HepG2 (cell line): Measurements from ENCODE around the gene GGA3. TPM values are rescaled to one million over a fixed set of nuclear protein-coding genes. Genes with fewer than 3 reads are reported as not detected.

Source experiments
- ATAC-seq: fragments of 200-7000 bp; cut with Tn5 transposase; 3 replicates; pipeline ENCODE4 v1.9.1; 2020; ENCODE audit warnings: mild to moderate bottlenecking, moderate library complexity
- BruUV-seq: library from RNA; stranded (reverse); fragments of 400-500 nt; replicated peaks from 2 replicates; lab custom pipeline; 2021; lab: Mats Ljungman, UMichigan
- CTCF ChIA-PET: fragments of 300-600 bp; formaldehyde crosslinking; extraction: SDS; loops from one replicate; lab custom pipeline; 2021; ENCODE audit warnings: low total read pairs, inconsistent platforms, low intra/inter-chr PET ratio; lab: Yijun Ruan, JAX
- POLR2A ChIA-PET: fragments of 350-600 bp; sonication (Branson Sonifier 250); formaldehyde crosslinking; loops from one replicate; lab custom pipeline; 2020; ENCODE audit warnings: antibody characterized with exemption, inconsistent platforms; lab: Yijun Ruan, JAX
- DNase-seq: peaks from one replicate; pipeline ENCODE4 v3.0.0-alpha.2; 2015; ENCODE audit warnings: low spot score
- FAIRE-seq: peaks from 3 replicates; lab custom pipeline; 2011; peaks lifted over from hg19 to GRCh38; lab: Jason Lieb, UNC
- H2AFZ ChIP-seq: one replicate; pipeline ENCODE4 v1.6.1; 2011; ENCODE audit warnings: low read length, inconsistent platforms
- H3K27ac ChIP-seq: fragments of 300-600 bp; 3 replicates; pipeline ENCODE4 v1.8.0; 2011; ENCODE audit warnings: mixed run types, mild to moderate bottlenecking, mixed read lengths, low read length, inconsistent platforms; ENCODE audit not compliant: insufficient read depth; ENCODE audit errors: extremely low read length
- H3K27me3 ChIP-seq, 2 experiments: fragments of 200-600 bp in 1 of 2; 2 replicates in 1 of 2; 3 replicates in 1 of 2; pipeline versions ENCODE4 v1.6.0 to v1.8.0; 2011; ENCODE audit warnings: low read length in 2 of 2, mild to moderate bottlenecking in 2 of 2, moderate library complexity in 2 of 2, inconsistent platforms in 1 of 2; ENCODE audit not compliant: insufficient read depth in 2 of 2, control insufficient read depth in 1 of 2
- H3K36me3 ChIP-seq, 2 experiments: fragments of 200-600 bp in 1 of 2; replicated peaks in 1 of 2; 2 replicates in 1 of 2; 3 replicates in 1 of 2; pipeline versions ENCODE4 v1.5.1 to v1.8.0; 2011; ENCODE audit warnings: low read length in 2 of 2, inconsistent platforms in 1 of 2; ENCODE audit not compliant: insufficient read depth in 2 of 2, control insufficient read depth in 1 of 2
- H3K4me1 ChIP-seq: 2 replicates; pipeline ENCODE4 v1.5.1; 2012; ENCODE audit warnings: low read length, inconsistent platforms; ENCODE audit not compliant: insufficient read depth
- H3K4me2 ChIP-seq: 2 replicates; pipeline ENCODE4 v1.6.0; 2011; ENCODE audit warnings: low read depth, low read length, inconsistent platforms
- H3K4me3 ChIP-seq, 3 experiments: fragments of 200-600 bp in 1 of 3; sonication (generic), shearing (Covaris generic) in 1 of 3; replicated peaks in 1 of 3; 2 replicates each; pipeline ENCODE4 v1.5.1; 2011 to 2016; ENCODE audit warnings: low read length in 3 of 3, inconsistent platforms in 2 of 3, low read depth in 2 of 3, mild to moderate bottlenecking in 2 of 3, control low read depth in 1 of 3, mixed read lengths in 1 of 3; ENCODE audit not compliant: insufficient read depth in 1 of 3
- H3K79me2 ChIP-seq: one replicate; pipeline ENCODE4 v1.6.1; 2011; ENCODE audit warnings: low read length, inconsistent platforms; ENCODE audit not compliant: insufficient read depth
- H3K9ac ChIP-seq: 2 replicates; pipeline ENCODE4 v1.6.0; 2011; ENCODE audit warnings: mild to moderate bottlenecking, low read depth, low read length, inconsistent platforms; ENCODE audit not compliant: insufficient read depth
- H3K9me3 ChIP-seq: 2 replicates; pipeline ENCODE4 v1.5.1; 2012; ENCODE audit warnings: mild to moderate bottlenecking, low read length
- H4K20me1 ChIP-seq: 2 replicates; pipeline ENCODE4 v1.6.0; 2011; ENCODE audit warnings: inconsistent platforms, mild to moderate bottlenecking, low read length, moderate library complexity; ENCODE audit not compliant: insufficient read depth
- ARID2 ChIP-seq: sonication (generic); formaldehyde crosslinking; IDR thresholded peaks from 2 replicates; pipeline ENCODE4 v1.8.1; 2022; ENCODE audit warnings: mild to moderate bottlenecking, missing genetic modification reagents, borderline replicate concordance
- FOXJ3 ChIP-seq: sonication (generic); formaldehyde crosslinking; IDR thresholded peaks from 2 replicates; pipeline ENCODE4 v1.4.0; 2020; ENCODE audit warnings: missing genetic modification reagents, mild to moderate bottlenecking, borderline replicate concordance
- HMGA1 ChIP-seq: sonication (generic); formaldehyde crosslinking; conservative IDR thresholded peaks from 2 replicates; pipeline ENCODE4 v1.4.0; 2020; ENCODE audit warnings: missing genetic modification reagents
- JUNB ChIP-seq: sonication (generic); formaldehyde crosslinking; IDR thresholded peaks from 2 replicates; pipeline ENCODE4 v1.8.0; 2022; ENCODE audit warnings: missing genetic modification reagents, mild to moderate bottlenecking, borderline replicate concordance
- KDM4B ChIP-seq: sonication (generic); formaldehyde crosslinking; IDR thresholded peaks from 2 replicates; pipeline ENCODE4 v1.4.0; 2020; ENCODE audit warnings: missing genetic modification reagents
- NPAS2 ChIP-seq: sonication (generic); formaldehyde crosslinking; IDR thresholded peaks from 2 replicates; pipeline ENCODE4 v1.8.0; 2022; ENCODE audit warnings: mild to moderate bottlenecking, missing genetic modification reagents, borderline replicate concordance
- THAP11 ChIP-seq: IDR thresholded peaks from 2 replicates; pipeline ENCODE4 v1.6.1; 2016; ENCODE audit warnings: missing biosample characterization, missing genetic modification reagents
- TMF1 ChIP-seq: sonication (generic); formaldehyde crosslinking; IDR thresholded peaks from 2 replicates; pipeline ENCODE4 v1.8.1; 2022; ENCODE audit warnings: low read depth, missing genetic modification reagents
- TP53 ChIP-seq: sonication (generic); formaldehyde crosslinking; conservative IDR thresholded peaks from 2 replicates; pipeline ENCODE4 v1.4.0; 2020; ENCODE audit warnings: missing genetic modification reagents
- ZNF543 ChIP-seq: sonication (generic); formaldehyde crosslinking; IDR thresholded peaks from 2 replicates; pipeline ENCODE4 v1.4.0; 2020; ENCODE audit warnings: mild to moderate bottlenecking, missing genetic modification reagents
- ZNF552 ChIP-seq: sonication (generic); formaldehyde crosslinking; IDR thresholded peaks from 2 replicates; pipeline ENCODE4 v1.9.0; 2022; ENCODE audit warnings: missing genetic modification reagents, mild to moderate bottlenecking, borderline replicate concordance
- ZNF720 ChIP-seq: sonication (generic); formaldehyde crosslinking; IDR thresholded peaks from 2 replicates; pipeline ENCODE4 v1.4.0; 2020; ENCODE audit warnings: missing genetic modification reagents
- ZNF883 ChIP-seq: sonication (generic); formaldehyde crosslinking; IDR thresholded peaks from 2 replicates; pipeline ENCODE4 v1.5.1; 2020; ENCODE audit warnings: mild to moderate bottlenecking, missing genetic modification reagents; ENCODE audit errors: not compliant biosample characterization
- WGBS: methylation state at CpG from one replicate; pipeline ENCODE4 v1.1.6; 2017; ENCODE audit warnings: low lambda C conversion rate; 5-methylcytosine and 5-hydroxymethylcytosine counted together
- in situ Hi-C: cut with HindIII; loops from 2 replicates; pipeline ENCODE4 v1.10.0; 2017; ENCODE audit warnings: low pct_unique_long_range_greater_than_20kb; ENCODE audit not compliant: extremely low pct_ligation_motif_present
- intact Hi-C: fragments of 100-400 bp; cut with micrococcal nuclease; formaldehyde crosslinking; loops from one replicate; pipeline ENCODE4 v1.10.0; 2022; ENCODE audit not compliant: unreplicated experiment
- polyA plus RNA-seq, 8 experiments: library from polyadenylated mRNA; depleted of rRNA in 3 of 8; stranded (reverse) in 7 of 8; unstranded in 1 of 8; fragments of >200 nt; fragmentation: Illumina TruSeq in 4 of 8; extraction: Trizol in 4 of 8; gene quantifications; 2 replicates each; pipeline versions ENCODE4 v1.2.1 to v1.2.3, GENCODE V29; 2011 to 2016; ENCODE audit warnings: low read depth in 4 of 8, missing spikeins in 1 of 8, mixed read lengths in 1 of 8; ENCODE audit not compliant: insufficient read depth in 1 of 8
- total RNA-seq, 5 experiments: library from RNA; depleted of rRNA; stranded (reverse); fragments of >200 nt; fragmentation: Illumina TruSeq; extraction: Trizol; gene quantifications; 2 replicates each; pipeline ENCODE4 v1.2.3, GENCODE V29; 2016; ENCODE audit warnings: low read depth in 1 of 5
- TF ChIP-seq, protein P1 (sequence below): sonication (generic); formaldehyde crosslinking; IDR thresholded peaks from 2 replicates; pipeline ENCODE4 v1.4.0; 2020; ENCODE audit warnings: missing genetic modification reagents, mild to moderate bottlenecking, borderline replicate concordance
- TF ChIP-seq, protein P2 (sequence below): IDR thresholded peaks from 2 replicates; pipeline ENCODE4 v1.6.1; 2016; ENCODE audit warnings: low read depth, missing genetic modification reagents, missing compliant biosample characterization
- TF ChIP-seq, protein P3 (sequence below): IDR thresholded peaks from 2 replicates; pipeline ENCODE4 v1.6.1; 2016
- TF ChIP-seq, protein P4 (sequence below): sonication (generic); formaldehyde crosslinking; IDR thresholded peaks from 2 replicates; pipeline ENCODE4 v1.4.0; 2020; ENCODE audit warnings: missing genetic modification reagents

Gene GGA3
- total and polyA plus RNA-seq, 2 of the 13 experiments (the other 11 are each of a cell fraction or from before 2014, with no cell fraction given) = 28.4 to 43.7 TPM

DNA sequence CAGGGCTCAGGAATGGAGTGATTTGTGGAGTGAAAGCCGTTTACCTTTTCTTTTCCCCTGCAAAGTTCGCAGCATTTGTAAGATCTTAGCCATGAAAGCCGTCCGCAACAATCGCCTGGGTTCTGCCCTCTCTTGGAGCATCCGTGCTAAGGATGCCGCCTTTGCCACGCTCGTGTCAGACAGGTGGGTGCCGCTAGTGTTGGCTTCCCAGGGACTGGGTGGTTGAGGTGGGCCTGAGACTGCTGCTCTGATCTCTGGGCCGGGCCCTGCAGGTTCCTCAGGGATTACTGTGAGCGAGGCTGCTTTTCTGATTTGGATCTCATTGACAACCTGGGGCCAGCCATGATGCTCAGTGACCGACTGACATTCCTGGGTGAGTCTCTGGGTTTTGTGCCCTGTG lies 28.6 kb downstream of the GGA3 start (continued):
- no peak for TF ChIP-seq ZNF720 (CRISPR knock-in tag)
- TF ChIP-seq THAP11 = no peak
- TF ChIP-seq, protein P1, sequence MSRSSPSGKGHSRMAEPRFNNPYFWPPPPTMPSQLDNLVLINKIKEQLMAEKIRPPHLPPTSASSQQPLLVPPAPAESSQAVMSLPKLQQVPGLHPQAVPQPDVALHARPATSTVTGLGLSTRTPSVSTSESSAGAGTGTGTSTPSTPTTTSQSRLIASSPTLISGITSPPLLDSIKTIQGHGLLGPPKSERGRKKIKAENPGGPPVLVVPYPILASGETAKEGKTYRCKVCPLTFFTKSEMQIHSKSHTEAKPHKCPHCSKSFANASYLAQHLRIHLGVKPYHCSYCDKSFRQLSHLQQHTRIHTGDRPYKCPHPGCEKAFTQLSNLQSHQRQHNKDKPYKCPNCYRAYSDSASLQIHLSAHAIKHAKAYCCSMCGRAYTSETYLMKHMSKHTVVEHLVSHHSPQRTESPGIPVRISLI (CRISPR knock-in tag) = no peak
- TF ChIP-seq ZNF883 (CRISPR knock-in tag) = no peak
- TF ChIP-seq HMGA1 (CRISPR knock-in tag) = no peak
- no peak for TF ChIP-seq TP53 (CRISPR knock-in tag)
- no peak for TF ChIP-seq NPAS2

DNA sequence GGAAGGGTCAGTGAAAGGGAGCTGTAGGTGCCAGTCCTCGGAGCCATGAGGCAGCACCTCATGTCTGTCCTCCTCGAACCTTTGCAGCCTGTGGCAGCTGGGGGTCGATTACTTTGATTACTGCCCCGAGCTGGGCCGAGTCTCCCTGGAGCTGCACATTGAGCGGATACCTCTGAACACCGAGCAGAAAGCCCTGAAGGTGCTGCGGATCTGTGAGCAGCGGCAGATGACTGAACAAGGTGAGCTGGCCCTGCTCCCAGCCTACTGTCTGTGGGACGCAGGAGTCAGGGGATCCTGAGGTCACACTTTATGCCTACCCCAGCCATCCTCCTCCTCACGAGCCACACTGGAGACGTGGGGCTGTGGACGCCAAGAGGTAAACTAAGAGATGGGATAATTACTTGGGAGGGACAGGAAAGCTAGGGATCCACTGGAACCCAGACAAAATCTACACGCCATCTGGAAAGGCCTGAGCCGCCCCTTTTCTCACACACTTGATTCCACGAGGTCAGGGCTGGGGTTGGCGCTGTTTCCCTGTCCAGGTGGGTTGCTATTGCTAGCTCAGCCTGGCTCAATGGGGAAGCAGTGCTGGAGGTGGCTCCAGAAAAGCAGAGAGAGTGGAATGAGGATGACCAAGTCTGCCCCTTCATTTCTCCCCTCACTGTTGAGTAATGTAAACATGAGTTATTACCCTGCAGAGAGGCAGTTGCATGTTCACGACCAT lies 29.5 kb downstream of the GGA3 start:
- intact Hi-C loops (no loop called here), in situ Hi-C loops (no loop called here)
- POLR2A ChIA-PET = no interaction called here
- WGBS = 95% methylated on average over 16 of the region's 18 CpGs
- FAIRE-seq (no peak), DNase-seq (no peak), ATAC-seq (no peak)
- Histone ChIP-seq H3K27me3 (no peaks in the 10 kb centered on the region), H3K9ac (no peak overlapping the region), H3K4me2 (no peak overlapping the region), H3K4me3 (no peak overlapping the region), H4K20me1 (no peaks in the 10 kb centered on the region), H3K79me2 (no peaks in the 10 kb centered on the region), H3K36me3 (peaks cover 51 to 83% of the 10 kb centered on the region in 2 experiments), H3K4me1 (no peaks in the 10 kb centered on the region), H3K27ac (no peak overlapping the region), H2AFZ (no peak overlapping the region), H3K9me3 (no peaks in the 10 kb centered on the region)
- CTCF ChIA-PET = no interaction called here
- no TSS peak for BruUV-seq
- TF ChIP-seq FOXJ3 (CRISPR knock-in tag) (no peak), ZNF543 (no peak), TMF1 (CRISPR knock-in tag) (no peak), ARID2 (CRISPR knock-in tag) (no peak), KDM4B (CRISPR knock-in tag) (no peak), JUNB (no peak), ZNF552 (CRISPR knock-in tag) (no peak)
- TF ChIP-seq, protein P2, sequence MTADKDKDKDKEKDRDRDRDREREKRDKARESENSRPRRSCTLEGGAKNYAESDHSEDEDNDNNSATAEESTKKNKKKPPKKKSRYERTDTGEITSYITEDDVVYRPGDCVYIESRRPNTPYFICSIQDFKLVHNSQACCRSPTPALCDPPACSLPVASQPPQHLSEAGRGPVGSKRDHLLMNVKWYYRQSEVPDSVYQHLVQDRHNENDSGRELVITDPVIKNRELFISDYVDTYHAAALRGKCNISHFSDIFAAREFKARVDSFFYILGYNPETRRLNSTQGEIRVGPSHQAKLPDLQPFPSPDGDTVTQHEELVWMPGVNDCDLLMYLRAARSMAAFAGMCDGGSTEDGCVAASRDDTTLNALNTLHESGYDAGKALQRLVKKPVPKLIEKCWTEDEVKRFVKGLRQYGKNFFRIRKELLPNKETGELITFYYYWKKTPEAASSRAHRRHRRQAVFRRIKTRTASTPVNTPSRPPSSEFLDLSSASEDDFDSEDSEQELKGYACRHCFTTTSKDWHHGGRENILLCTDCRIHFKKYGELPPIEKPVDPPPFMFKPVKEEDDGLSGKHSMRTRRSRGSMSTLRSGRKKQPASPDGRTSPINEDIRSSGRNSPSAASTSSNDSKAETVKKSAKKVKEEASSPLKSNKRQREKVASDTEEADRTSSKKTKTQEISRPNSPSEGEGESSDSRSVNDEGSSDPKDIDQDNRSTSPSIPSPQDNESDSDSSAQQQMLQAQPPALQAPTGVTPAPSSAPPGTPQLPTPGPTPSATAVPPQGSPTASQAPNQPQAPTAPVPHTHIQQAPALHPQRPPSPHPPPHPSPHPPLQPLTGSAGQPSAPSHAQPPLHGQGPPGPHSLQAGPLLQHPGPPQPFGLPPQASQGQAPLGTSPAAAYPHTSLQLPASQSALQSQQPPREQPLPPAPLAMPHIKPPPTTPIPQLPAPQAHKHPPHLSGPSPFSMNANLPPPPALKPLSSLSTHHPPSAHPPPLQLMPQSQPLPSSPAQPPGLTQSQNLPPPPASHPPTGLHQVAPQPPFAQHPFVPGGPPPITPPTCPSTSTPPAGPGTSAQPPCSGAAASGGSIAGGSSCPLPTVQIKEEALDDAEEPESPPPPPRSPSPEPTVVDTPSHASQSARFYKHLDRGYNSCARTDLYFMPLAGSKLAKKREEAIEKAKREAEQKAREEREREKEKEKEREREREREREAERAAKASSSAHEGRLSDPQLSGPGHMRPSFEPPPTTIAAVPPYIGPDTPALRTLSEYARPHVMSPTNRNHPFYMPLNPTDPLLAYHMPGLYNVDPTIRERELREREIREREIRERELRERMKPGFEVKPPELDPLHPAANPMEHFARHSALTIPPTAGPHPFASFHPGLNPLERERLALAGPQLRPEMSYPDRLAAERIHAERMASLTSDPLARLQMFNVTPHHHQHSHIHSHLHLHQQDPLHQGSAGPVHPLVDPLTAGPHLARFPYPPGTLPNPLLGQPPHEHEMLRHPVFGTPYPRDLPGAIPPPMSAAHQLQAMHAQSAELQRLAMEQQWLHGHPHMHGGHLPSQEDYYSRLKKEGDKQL = no peak
- TF ChIP-seq, protein P3, sequence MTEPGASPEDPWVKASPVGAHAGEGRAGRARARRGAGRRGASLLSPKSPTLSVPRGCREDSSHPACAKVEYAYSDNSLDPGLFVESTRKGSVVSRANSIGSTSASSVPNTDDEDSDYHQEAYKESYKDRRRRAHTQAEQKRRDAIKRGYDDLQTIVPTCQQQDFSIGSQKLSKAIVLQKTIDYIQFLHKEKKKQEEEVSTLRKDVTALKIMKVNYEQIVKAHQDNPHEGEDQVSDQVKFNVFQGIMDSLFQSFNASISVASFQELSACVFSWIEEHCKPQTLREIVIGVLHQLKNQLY (CRISPR knock-in tag) = no peak
- TF ChIP-seq, protein P4, sequence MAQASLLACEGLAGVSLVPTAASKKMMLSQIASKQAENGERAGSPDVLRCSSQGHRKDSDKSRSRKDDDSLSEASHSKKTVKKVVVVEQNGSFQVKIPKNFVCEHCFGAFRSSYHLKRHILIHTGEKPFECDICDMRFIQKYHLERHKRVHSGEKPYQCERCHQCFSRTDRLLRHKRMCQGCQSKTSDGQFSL (CRISPR knock-in tag) = no peak
